Stomach smooth muscle (tissue), 2 donors: ENCODE measurements around the gene ZNF423.

Source experiments
- H3K27ac ChIP-seq: one replicate; pipeline ENCODE4 v1.7.0; 2013; ENCODE audit warnings: mild to moderate bottlenecking, low read length, inconsistent platforms
- H3K27me3 ChIP-seq, 2 donors: one replicate each; pipeline ENCODE4 v1.7.0; 2013; ENCODE audit warnings: low read length in 2 of 2; ENCODE audit not compliant: insufficient read depth in 2 of 2, control insufficient read depth in 1 of 2
- H3K36me3 ChIP-seq, 2 donors: one replicate each; pipeline ENCODE4 v1.7.0; 2013; ENCODE audit warnings: low read length in 2 of 2; ENCODE audit not compliant: control insufficient read depth in 2 of 2, insufficient read depth in 2 of 2
- H3K4me1 ChIP-seq: one replicate; pipeline ENCODE4 v1.7.0; 2013; ENCODE audit warnings: low read length; ENCODE audit not compliant: control insufficient read depth, insufficient read depth
- H3K4me3 ChIP-seq, 2 donors: one replicate each; pipeline ENCODE4 v1.7.0; 2013; ENCODE audit warnings: low read length in 2 of 2
- H3K9ac ChIP-seq, 2 donors: one replicate each; pipeline ENCODE4 v1.7.0; 2013; ENCODE audit warnings: low read length in 2 of 2, mild to moderate bottlenecking in 1 of 2
- H3K9me3 ChIP-seq, 2 donors: one replicate each; pipeline ENCODE4 v1.7.0; 2013; ENCODE audit warnings: low read length in 2 of 2; ENCODE audit not compliant: control insufficient read depth in 2 of 2
- donor health status: healthy.
- donor health status: Pancreatic carcinoma.

Gene ZNF423

DNA sequence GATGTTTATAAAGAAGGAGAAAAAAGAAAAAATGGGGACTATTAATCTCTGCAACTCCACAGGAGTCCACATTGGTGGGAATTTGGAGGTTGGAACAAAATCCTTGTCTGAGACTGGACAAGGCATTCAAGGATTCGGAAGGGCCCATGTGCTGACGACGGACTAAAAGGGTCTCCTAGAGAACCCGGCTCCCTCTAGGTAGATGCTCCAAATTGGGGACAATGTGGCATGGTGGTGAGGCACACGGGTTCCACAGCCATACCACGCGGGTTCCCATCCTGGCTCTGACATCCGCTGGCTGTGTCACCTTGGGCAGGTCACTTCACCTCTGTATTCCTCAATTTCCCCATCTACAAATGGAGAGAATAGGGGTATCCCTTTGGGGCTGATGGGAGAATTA is 254.9 kb downstream of the ZNF423 start:
- Histone ChIP-seq H3K27me3 (no peaks in the 10 kb centered on the region), H3K27ac (no peak overlapping the region), H3K4me3 (no peak overlapping the region), H3K36me3 (no peaks in the 10 kb centered on the region), H3K9me3 (no peaks in the 10 kb centered on the region), H3K4me1 (peaks cover 15% of the 10 kb centered on the region), H3K9ac (no peak overlapping the region)

DNA sequence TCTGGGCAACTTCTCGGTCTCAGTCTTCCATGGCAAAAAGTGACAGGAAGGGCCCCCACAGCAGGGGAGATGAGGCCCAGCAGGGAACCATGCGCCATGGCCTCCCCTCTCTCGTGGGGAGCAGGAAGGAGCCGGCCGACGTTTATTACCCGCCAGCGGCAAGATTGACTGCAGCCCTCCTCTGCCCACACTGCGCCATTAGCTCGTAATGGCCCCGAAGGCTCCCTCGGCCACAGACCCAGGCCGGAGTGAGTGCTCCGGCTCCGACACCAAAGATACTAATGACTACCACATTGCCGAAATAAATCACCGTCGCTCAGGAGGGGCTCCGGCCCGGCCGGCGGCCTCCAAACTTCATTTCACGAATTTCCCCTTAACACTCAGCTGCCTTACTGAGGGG is 255.4 kb downstream of the ZNF423 start:
- no peak overlapping the region for H3K9ac ChIP-seq
- H3K36me3 ChIP-seq = no peaks in the 10 kb centered on the region
- H3K4me1 ChIP-seq = peaks cover 18% of the 10 kb centered on the region
- no peaks in the 10 kb centered on the region for H3K27me3 ChIP-seq
- no peak overlapping the region for H3K27ac ChIP-seq
- no peaks in the 10 kb centered on the region for H3K9me3 ChIP-seq
- no peak overlapping the region for H3K4me3 ChIP-seq

DNA sequence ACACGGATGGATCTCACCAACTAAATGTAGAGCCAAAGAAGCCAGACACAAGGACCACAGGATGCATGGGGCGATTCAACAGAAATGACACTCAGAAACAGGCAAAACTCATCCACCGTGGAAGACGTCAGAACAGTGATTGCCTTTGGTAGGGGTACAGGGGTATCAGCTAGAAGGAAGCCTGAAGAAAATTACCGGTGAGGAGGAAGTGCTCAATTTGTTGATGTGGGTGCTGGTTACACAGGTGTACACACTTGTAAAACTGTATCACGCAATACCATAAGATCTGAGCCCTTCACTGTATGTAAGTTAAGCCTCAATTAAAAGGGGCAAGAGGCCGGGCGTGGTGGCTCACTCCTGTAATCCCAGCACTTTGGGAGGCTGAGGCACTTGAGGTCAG is 256.2 kb downstream of the ZNF423 start:
- no peak overlapping the region for H3K27ac ChIP-seq
- no peak overlapping the region for H3K4me3 ChIP-seq
- H3K9ac ChIP-seq = no peak overlapping the region
- no peaks in the 10 kb centered on the region for H3K9me3 ChIP-seq
- peaks cover 24% of the 10 kb centered on the region for H3K4me1 ChIP-seq
- no peaks in the 10 kb centered on the region for H3K27me3 ChIP-seq
- H3K36me3 ChIP-seq = no peaks in the 10 kb centered on the region

DNA sequence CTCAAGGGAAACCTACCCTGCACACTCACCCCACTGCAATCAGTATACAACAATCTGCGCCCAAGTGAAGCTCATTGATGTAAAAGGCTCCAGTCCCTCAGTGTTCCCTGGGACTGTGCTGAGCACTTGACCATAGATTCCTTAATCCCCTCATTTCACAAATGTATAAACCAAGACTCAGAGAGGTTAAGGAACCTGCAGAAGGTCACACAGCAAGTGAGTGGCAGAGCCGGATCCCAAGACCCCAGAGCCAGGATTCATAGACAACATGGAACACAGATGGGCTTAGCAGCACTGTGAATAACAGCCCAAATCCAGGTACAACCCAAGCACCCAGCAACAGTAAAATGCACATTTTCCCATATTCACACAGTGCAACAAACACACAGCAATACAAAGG is 256.6 kb downstream of the ZNF423 start:
- Histone ChIP-seq H3K36me3 (no peaks in the 10 kb centered on the region), H3K27me3 (no peaks in the 10 kb centered on the region), H3K9me3 (no peaks in the 10 kb centered on the region), H3K9ac (no peak overlapping the region), H3K27ac (no peak overlapping the region), H3K4me1 (peaks cover 24% of the 10 kb centered on the region), H3K4me3 (no peak overlapping the region)

DNA sequence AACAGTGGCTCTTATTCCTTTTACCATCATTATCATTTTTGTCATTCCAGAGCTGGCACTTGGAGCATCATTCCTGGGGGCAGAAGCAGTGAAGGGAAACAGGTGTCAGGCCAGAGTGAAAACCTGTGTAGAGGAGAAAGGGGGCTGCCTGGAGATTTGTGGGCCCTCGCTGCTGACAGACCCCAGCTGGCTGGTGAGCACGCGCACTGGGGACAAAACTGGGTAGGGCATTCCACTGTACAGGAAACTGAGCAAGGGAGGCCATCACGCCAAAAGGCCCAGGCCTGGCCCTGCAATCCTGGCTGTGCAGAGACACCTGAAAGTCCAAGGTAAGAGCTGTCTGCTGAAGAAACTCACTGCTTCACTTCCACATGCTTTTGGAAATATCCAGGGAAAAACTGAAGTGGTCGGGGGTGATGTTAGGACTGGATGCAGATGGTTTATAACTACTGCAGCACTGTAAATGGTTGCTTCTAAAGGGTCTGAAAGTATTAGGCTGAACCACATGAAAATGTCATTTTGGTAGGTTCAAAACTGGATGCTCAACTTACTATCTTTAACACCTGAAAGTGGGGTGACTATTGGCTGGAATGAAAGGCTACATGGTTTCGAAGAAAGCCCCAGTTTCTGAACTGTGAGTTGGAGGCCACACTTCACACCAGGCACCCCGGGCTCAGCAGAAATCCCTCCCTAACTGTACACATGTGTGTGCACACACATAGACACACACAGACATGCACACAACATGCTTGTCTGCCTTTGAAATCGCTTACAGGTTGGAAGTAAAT is 257.3 kb downstream of the ZNF423 start:
- Histone ChIP-seq H3K9ac (no peak overlapping the region), H3K4me3 (no peak overlapping the region), H3K9me3 (no peaks in the 10 kb centered on the region), H3K27ac (no peak overlapping the region), H3K27me3 (no peaks in the 10 kb centered on the region), H3K4me1 (peaks cover 24% of the 10 kb centered on the region), H3K36me3 (no peaks in the 10 kb centered on the region)

DNA sequence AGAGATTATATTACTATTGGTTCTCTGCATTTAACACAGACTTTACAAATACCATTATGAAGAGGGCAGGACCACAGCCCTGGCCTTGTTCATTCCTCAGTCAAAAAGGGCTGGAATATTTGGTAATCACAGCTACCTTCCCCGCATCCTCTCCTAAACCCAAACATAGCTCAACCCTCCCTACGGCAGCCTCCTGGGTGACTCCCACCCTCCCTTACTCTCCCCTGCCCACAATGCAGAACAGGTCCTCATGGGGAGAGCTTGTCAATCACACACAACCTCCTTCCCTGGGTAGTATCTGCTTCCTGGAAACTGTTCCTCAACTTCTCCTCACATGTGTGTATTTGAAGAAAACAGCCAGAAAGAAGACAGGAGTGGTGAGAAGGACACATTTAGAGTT is 258.1 kb downstream of the ZNF423 start:
- Histone ChIP-seq H3K36me3 (no peaks in the 10 kb centered on the region), H3K27me3 (no peaks in the 10 kb centered on the region), H3K9ac (no peak overlapping the region), H3K4me3 (no peak overlapping the region), H3K9me3 (no peaks in the 10 kb centered on the region), H3K27ac (no peak overlapping the region), H3K4me1 (peaks cover 24% of the 10 kb centered on the region)

DNA sequence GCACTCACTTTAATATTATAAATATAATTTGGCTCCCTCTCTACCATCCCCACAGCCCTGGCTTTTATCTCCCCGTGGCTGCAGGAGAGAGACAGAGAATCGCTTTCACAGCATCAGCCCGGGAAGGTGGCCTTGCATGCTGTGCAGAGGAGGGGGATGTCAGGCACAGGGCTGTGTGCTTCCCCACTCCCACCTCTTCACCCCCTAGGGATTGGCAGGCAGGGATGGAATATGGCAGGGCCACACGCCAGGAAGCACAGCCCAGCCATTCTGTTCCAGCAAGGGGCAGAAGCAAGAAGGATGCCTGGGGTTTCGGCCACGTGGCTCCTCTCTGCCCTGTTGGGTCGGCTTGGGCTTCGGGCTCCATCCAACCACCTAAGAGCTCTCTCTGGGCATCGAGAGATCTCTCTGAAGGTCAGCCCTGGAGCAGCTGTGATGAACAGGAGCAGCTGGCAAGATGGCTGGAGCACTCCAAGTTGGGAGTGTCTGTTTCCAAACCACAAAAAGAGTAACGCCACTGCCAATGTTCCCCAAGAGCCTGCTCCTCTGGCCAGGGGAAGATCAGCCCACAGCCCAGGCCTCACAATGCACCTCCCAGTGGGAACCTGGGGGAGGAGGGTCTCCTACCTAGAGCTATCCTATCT is 259.1 kb downstream of the ZNF423 start:
- H3K27ac ChIP-seq = peak overlapping the region; percentile 64

DNA sequence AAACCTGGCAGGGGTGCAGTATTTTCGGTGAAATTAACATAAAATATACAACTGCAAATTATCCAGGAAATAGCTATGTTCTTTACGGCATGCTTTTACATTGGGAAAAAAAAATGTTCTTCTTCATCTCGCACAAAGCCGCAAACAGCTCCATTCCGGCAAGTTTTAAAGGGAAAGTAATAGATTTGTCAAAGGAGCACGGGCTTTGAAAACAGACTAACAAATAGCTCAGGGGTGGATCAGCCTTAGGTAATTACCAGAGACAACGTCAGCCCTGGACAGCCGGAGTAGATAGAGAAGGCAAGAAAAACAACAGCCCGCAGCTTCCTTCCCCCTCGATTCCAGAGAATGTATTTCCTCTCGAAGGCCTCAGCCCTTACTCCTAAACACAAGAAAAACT is 259.8 kb downstream of the ZNF423 start:
- Histone ChIP-seq H3K27me3 (no peaks in the 10 kb centered on the region), H3K9ac (peak overlapping the region; percentile 47 to 58), H3K4me3 (peak overlapping the region; percentile 64 to 66), H3K9me3 (no peaks in the 10 kb centered on the region), H3K27ac (peak overlapping the region; percentile 64), H3K36me3 (no peaks in the 10 kb centered on the region), H3K4me1 (peaks cover 24% of the 10 kb centered on the region)

More for the DNA sequence above, 259.1 kb downstream of the ZNF423 start:
- Histone ChIP-seq H3K4me1 (peaks cover 24% of the 10 kb centered on the region), H3K9me3 (no peaks in the 10 kb centered on the region), H3K27me3 (no peaks in the 10 kb centered on the region), H3K36me3 (no peaks in the 10 kb centered on the region), H3K4me3 (peak overlapping the region in 1 of 2 donors; percentile 64), H3K9ac (peak overlapping the region; percentile 47 to 58)

DNA sequence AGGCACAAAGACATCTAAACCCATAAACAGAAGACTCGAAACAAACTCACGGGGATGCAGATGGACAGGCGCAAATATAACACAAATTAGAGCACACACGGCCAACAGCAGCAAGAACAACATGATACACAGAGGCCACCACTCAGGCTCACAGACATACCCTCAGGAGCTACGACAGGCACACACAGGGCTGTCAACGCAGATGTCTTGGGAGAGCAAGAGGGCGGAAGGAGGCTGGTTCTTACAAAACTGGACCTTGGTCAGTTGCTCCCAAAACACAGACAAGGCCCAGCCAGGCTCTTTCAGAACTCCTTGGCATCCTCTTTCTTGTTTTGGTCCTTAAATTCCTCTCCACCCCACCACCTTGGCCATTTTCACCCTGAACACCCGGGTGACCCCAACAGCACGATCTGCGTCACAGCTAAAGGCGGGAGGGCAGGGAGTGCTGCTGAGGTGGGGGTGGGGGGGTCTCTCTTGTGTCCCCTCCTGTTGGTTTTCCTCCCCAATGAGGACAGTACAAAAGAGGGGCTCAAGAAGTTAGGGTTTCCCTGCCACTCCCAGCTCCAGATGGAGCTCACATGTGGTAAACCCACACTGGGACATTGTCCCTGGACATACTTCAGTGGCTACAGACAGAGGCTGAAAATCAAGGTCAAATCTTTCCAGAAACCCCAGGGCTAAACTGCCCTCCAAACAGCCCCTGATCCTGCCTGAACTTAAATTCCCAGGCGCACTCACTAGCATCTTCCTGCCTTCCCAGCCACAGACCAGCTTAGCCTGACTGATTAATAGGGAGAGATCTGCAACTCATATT is 261.0 kb downstream of the ZNF423 start:
- H3K27ac ChIP-seq = no peak overlapping the region
- no peaks in the 10 kb centered on the region for H3K36me3 ChIP-seq
- peaks cover 24% of the 10 kb centered on the region for H3K4me1 ChIP-seq
- no peaks in the 10 kb centered on the region for H3K27me3 ChIP-seq
- no peak overlapping the region for H3K4me3 ChIP-seq
- no peak overlapping the region for H3K9ac ChIP-seq
- no peaks in the 10 kb centered on the region for H3K9me3 ChIP-seq

DNA sequence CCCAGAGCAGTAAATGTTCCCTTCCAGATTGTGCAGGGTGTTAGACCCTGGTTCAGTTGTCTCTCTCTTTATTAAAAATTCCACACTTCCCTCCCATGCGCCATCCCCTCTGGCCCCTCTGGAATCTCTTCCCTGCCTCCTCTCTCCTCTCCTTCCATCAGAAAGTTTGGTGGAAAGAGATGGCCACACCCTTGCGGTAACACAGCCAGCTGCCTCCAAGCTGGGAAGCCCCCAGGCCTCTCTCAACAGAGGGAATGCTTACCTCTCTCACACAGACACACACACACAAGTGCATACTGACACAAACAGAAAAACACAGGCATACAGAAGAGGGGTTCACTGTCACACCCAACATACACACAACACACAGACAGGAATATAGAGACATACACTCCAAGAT is 261.8 kb downstream of the ZNF423 start:
- no peaks in the 10 kb centered on the region for H3K36me3 ChIP-seq
- H3K27ac ChIP-seq = no peak overlapping the region
- H3K9ac ChIP-seq = no peak overlapping the region
- H3K9me3 ChIP-seq = no peaks in the 10 kb centered on the region
- H3K4me3 ChIP-seq = no peak overlapping the region
- H3K4me1 ChIP-seq = peaks cover 24% of the 10 kb centered on the region
- no peaks in the 10 kb centered on the region for H3K27me3 ChIP-seq
